GM11168 (cell line): Measurements from ENCODE around the gene PRR15L.
"Not testable (repeated sequence)": the region's sequence is repeated elsewhere in the genome, so short reads cannot be mapped to it uniquely, and the experiment has no call there.

ENCODE experiments used
- in situ Hi-C: fragments of 300-500 bp; cut with MboI; formaldehyde crosslinking; loops from one replicate; pipeline ENCODE4 v1.12.0; 2022; ENCODE audit warnings: low sequenced_read_pairs; ENCODE audit not compliant: unreplicated experiment

Gene PRR15L, protein sequence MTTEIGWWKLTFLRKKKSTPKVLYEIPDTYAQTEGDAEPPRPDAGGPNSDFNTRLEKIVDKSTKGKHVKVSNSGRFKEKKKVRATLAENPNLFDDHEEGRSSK

GRCh38 chr17:47957591-47958490 lies at the start of gene PRR15L:
PRR15L (minus strand) TSS chr17:47957883; CDS start chr17:47953234, 4,649 bp downstream.
- in situ Hi-C loops = no loop called here

- in situ Hi-C loops = no loop called here
Measured at GRCh38 chr17:48006936-48007709, 49.4 kb upstream of the PRR15L start.

DNA sequence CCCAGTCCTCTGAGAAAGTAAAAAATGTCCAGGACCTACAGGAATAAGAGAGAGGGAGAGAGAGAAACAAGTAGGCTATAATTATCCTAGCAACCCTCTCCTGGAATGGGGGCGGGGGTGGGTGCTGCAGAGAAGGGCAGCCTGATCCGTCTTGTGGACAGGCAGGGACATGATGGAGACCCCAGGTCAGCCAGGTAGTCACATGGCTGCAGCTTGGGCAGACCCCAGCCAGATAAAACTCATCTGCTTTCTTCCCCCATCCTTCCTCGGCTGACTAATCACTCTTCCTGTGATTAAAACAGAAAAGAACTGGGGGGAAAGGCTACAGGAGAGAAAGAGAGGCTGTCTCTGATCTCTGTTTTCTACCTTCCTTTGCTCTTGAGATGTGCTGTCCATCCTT lies 47.3 kb upstream of the PRR15L start:
- in situ Hi-C loops = no loop called here

DNA sequence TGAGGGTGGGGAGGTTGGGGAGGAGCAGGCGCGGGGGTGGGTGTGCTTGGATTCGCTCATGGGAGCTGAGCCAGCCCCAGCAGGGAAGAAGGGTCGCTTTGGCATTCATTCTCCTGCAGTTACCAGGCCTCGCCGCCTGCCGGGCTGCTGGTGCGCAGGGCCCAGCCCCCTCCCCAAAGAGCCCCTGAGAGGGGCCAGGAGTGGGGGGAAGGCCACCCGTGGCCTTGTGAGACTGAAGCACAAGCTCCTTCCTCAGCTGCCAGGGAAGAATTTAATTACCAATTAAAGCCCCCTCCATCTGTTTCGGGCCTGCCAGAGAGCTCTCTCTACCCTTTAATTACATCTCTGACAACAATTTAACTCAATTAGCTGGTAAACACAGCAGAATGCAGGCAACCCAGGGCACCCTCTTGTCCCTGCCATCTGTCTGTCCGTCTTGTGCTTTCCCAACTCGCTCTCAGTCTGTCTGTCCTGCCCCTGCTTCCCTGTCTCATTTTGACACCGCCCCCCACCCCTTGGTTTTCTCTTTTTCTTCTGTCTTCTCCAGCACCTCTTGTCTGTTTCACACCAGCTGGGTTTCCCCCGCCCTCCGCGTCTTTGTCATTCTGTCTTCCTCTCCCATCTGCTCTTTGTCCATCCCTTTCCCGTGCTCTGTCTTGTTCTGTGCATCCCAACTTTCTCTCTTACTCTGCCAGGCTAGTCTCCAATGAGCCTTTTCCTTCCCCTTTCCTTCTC lies 45.9 kb upstream of the PRR15L start:
- in situ Hi-C loops = no loop called here

DNA sequence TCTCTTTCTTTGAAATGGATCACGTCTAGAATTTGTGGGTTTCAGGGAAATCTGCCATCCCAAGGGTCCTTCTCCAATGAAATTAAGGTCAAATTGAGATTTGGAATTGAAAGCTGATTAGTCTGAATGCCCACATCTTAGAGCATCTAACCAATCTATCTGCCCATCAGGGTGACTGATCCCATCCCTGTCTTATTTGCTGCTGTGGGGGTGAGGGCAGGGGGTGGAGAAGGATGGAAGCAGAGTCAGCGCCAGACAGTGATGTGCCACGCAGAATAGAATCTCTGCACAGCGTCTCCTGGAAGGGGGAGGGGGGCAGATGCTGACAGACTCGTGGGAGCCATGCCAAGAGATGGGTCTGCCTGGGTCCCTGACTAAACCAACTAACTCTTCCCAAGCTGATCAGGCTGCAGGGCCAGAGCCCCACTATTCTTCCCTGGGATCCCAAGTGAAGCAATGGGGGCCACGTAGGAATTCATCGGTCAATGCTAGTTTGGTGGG lies 45.3 kb upstream of the PRR15L start:
- in situ Hi-C loops = no loop called here

DNA sequence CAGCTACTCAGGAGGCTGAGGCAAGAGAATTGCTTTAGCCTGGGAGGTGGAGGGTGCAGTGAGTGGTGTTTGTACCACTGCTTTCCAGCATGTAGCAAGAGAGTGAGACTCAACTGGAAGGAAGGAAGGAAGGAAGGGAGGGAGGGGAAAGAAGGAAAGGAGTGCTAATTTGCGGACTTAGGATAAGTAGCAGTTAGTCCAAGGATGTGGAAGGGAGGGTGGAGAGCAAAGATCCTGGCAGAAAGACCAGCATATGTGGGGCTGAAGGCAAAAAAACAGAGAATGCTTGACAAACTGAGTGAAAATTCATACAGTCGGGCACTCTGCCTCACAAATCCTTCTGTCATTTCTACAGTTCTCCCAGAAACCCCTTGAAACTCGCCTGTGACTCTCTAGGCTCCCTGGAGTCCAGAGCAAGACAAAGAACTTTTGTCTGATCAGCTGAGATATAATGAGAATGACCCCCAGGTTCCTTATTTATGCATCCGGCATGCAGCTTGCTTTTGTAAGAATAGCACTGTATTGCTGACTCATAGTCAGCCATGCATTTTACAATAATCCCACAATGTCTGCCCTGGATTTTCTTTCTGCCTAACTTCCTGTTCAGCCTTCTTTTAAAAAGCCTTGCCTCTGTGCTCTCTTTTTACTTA lies 44.7 kb upstream of the PRR15L start:
- in situ Hi-C loops = no loop called here

- in situ Hi-C loops = not testable (repeated sequence)
Measured at GRCh38 chr17:48001657-48002056, 44.0 kb upstream of the PRR15L start.

DNA sequence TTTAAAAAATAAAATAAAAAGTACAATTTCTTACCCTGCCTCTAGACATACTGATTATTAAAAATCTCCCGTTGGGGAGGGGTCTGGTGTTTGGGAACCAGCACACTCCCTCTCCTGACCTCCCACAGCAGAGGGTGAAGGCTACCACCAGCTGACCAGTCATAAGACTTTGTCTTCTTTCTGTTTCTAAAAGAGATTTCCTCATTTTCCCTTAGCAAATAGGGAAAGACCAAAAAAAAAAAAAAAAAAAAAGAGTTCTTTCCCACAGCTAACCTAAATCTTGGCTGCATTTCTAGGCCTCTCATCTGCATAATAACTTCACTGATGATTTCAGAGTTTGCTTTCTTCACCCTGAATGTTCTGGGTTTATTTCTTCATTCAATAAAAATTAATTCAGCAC lies 43.5 kb upstream of the PRR15L start:
- in situ Hi-C loops = no loop called here

DNA sequence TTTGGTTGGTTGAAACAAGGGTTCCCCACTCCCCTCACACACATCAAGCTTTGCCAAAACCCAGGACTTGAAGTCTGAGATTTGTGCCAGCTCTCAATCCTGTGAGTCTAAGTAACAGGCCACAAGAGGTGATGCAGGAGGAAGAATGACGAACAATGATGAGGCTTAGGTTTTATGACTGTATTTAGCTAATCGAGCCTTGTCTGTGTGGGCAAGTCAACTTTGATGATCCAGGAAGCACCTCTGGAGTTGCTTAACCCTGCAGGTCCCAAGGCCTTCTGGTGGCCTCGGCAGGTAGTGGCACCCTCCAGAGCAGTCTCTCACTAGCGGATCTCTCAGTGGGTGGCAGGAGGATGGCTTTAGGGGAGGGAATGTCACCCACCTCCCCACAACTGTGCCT lies 41.9 kb upstream of the PRR15L start:
- in situ Hi-C loops = no loop called here

GRCh38 chr17:47998044-47998443 lies 40.4 kb upstream of the PRR15L start:
- in situ Hi-C loops = no loop called here

GRCh38 chr17:47997586-47997985 lies 39.9 kb upstream of the PRR15L start:
- in situ Hi-C loops = no loop called here

DNA sequence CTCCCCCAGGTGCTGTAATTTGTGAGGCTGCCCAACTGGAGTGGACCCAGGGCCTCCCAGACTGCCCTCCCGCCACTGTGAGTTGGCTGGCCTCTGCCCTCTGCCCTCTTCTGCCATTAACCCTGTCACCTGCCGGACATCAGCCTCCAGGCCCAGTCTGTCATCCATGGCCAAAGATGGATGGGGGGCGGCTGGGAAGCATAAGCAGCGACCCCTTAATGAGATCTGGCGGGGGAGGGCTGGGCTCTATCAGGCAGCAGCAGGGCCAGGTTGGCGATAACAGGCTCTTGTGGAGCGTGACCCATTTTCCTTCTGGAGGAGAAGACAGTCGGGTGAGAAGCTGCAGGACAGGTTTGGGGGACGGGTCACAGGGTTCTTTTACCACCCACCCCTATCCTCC lies 38.5 kb upstream of the PRR15L start:
- in situ Hi-C loops = no loop called here

- in situ Hi-C loops = no loop called here
Measured at GRCh38 chr17:47995241-47995935, 37.7 kb upstream of the PRR15L start.

- in situ Hi-C loops = no loop called here
Measured at GRCh38 chr17:47994724-47995123, 37.0 kb upstream of the PRR15L start.

GRCh38 chr17:47993964-47994363 lies 36.3 kb upstream of the PRR15L start:
- in situ Hi-C loops = no loop called here

- in situ Hi-C loops = no loop called here
Measured at GRCh38 chr17:47993031-47993564, 35.4 kb upstream of the PRR15L start.

DNA sequence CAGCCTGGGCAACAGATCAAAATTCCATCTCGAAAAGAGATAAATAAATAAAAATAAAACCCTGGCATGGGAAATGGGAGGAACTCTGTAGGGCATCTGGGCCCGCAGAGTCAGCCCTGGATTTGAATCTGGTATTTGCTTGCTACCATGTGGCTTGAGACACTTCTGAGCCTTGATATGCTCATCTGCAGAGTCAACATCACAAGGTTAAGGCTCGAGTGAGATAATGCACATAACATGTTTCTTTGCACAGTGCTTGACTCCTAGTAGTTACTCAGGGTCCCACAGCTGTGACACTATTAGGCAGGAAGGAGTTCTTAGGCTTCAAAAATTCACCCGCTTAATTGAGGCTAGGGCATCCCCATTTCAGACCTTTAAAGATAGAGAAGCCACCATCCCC lies 34.5 kb upstream of the PRR15L start:
- in situ Hi-C loops = no loop called here

GRCh38 chr17:47990962-47991731 lies 33.5 kb upstream of the PRR15L start:
- in situ Hi-C loops = no loop called here
